ENCODE data around the gene MKNK2. TPM values are rescaled to one million over a fixed set of nuclear protein-coding genes. Genes with fewer than 3 reads are reported as not detected.
"Not testable (repeated sequence)": the region's sequence is repeated elsewhere in the genome, so short reads cannot be mapped to it uniquely, and the experiment has no call there.

Gene MKNK2
- total RNA-seq, 2 donors from 2014 or later: 90.3 to 107 TPM

DNA sequence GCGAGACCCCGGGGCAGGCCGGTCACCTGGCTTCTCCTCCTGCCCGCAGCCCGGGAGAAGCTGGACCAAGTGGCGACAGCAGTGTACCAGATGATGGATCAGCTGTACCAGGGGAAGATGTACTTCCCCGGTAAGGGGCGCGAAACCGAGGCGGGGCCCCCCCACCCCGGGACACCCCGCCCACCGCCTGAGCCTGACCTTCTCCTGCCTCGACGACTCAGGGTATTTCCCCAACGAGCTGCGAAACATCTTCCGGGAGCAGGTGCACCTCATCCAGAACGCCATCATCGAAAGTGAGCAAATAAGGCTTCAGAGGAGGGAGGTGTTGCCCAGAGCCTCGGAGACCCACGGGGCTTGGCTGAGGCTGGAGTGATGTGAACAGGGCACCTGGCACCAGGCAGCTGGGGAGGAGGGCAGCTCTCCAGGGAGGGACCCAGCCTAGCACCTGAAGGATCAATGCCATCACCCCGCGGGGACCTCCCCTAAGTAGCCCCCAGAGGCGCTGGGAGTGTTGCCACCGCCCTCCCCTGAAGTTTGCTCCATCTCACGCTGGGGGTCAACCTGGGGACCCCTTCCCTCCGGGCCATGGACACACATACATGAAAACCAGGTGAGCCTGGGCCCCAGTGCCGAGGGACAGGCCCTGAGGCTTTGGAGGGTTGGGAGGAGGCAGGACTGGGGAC is 46.3 kb upstream of the MKNK2 start:
- TF ChIP-seq, protein P1, sequence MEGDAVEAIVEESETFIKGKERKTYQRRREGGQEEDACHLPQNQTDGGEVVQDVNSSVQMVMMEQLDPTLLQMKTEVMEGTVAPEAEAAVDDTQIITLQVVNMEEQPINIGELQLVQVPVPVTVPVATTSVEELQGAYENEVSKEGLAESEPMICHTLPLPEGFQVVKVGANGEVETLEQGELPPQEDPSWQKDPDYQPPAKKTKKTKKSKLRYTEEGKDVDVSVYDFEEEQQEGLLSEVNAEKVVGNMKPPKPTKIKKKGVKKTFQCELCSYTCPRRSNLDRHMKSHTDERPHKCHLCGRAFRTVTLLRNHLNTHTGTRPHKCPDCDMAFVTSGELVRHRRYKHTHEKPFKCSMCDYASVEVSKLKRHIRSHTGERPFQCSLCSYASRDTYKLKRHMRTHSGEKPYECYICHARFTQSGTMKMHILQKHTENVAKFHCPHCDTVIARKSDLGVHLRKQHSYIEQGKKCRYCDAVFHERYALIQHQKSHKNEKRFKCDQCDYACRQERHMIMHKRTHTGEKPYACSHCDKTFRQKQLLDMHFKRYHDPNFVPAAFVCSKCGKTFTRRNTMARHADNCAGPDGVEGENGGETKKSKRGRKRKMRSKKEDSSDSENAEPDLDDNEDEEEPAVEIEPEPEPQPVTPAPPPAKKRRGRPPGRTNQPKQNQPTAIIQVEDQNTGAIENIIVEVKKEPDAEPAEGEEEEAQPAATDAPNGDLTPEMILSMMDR (IDR thresholded peaks at IDR 0.05): no peak
- H3K4me3 ChIP-seq: peak overlapping the region; percentile 27 to 51
- no peaks in the 10 kb centered on the region for H3K27me3 ChIP-seq
- H3K9me3 ChIP-seq: no peaks in the 10 kb centered on the region
- DNase-seq (ENCODE audit: low spot score): no peak
- peaks cover 0 to 34% of the 10 kb centered on the region in 2 donors for H3K4me1 ChIP-seq
- peak overlapping the region; percentile 46 to 70 for H3K27ac ChIP-seq
- H3K36me3 ChIP-seq: peaks cover 32% of the 10 kb centered on the region

DNA sequence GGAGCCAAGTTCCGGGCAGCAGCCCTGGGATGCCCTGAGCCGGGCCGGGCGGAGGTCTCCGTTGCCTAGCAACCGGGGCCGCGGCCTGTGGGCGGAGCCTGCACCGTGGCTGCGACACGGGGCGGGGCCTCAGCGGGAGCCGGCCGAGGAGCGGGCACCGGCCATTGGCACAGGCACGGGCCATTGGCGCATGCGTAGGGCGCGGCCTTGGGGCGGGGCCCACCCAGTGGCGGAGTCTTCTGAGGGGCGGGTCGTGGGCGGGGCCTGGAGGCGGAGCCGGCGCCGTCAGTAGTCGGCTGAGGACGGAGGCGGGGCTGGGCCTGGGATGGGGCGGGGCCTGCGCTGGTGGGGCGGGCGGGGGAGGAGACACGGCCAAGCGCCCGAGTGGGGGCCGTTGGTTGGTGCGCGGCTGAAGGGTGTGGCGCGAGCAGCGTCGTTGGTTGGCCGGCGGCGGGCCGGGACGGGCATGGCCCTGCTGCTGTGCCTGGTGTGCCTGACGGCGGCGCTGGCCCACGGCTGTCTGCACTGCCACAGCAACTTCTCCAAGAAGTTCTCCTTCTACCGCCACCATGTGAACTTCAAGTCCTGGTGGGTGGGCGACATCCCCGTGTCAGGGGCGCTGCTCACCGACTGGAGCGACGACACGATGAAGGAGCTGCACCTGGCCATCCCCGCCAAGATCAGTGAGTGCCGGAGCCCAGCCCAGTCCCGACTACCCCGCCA is 45.6 kb upstream of the MKNK2 start, which contains the start of gene IZUMO4:
IZUMO4 (plus strand) TSS at position 436 of the 723 bp plus-strand sequence; CDS start at position 467, 31 bp downstream.
- Histone ChIP-seq H3K4me1 (peaks cover 0 to 39% of the 10 kb centered on the region in 2 donors), H3K4me3 (peak within 1 kb of the TSS; percentile 80 to 85), H3K27me3 (no peaks in the 10 kb centered on the region), H3K27ac (peak within 1 kb of the TSS; percentile 95 to 96), H3K9me3 (no peaks in the 10 kb centered on the region), H3K36me3 (peaks cover 26% of the 10 kb centered on the region)
- TF ChIP-seq, protein P1 (IDR thresholded peaks at IDR 0.05): peak; percentile 30 to 58
- peak; percentile 98 for DNase-seq (ENCODE audit: low spot score)

DNA sequence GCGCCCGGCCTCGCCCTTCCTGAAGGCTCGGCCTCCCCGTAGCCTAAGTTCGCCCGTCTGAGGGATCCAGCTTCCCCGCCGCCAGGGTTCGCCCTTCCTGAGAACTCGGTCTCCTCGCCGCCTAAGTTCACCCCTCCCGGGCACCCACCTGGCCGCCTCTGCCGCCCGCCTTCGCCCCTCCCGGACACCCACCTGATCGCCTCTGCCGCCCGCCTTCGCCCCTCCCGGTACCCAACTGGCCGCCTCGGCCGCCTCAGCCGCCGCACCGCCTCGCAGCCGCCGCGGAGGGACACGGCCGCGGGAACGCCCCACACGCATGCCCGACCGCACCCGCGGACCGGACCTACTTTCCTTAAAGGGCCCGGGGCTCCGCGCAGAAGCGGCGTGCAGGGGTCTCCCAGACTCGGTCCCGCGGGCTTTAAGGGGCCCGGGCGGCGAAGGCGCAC is 45.0 kb upstream of the MKNK2 start, which contains the start of gene MOB3A:
MOB3A (minus strand) TSS at position 293 of the 446 bp plus-strand sequence. CDS start 17,766 bp downstream, outside the sequence.
- H3K4me1 ChIP-seq: peaks cover 0 to 45% of the 10 kb centered on the region in 2 donors
- H3K36me3 ChIP-seq: peaks cover 21% of the 10 kb centered on the region
- no peaks in the 10 kb centered on the region for H3K27me3 ChIP-seq
- peak within 1 kb of the TSS; percentile 80 to 85 for H3K4me3 ChIP-seq
- H3K9me3 ChIP-seq: no peaks in the 10 kb centered on the region
- peak; percentile 92 for DNase-seq (ENCODE audit: low spot score)
- peak within 1 kb of the TSS; percentile 95 to 96 for H3K27ac ChIP-seq
- TF ChIP-seq, protein P1 (IDR thresholded peaks at IDR 0.05): peak; percentile 45 to 76

DNA sequence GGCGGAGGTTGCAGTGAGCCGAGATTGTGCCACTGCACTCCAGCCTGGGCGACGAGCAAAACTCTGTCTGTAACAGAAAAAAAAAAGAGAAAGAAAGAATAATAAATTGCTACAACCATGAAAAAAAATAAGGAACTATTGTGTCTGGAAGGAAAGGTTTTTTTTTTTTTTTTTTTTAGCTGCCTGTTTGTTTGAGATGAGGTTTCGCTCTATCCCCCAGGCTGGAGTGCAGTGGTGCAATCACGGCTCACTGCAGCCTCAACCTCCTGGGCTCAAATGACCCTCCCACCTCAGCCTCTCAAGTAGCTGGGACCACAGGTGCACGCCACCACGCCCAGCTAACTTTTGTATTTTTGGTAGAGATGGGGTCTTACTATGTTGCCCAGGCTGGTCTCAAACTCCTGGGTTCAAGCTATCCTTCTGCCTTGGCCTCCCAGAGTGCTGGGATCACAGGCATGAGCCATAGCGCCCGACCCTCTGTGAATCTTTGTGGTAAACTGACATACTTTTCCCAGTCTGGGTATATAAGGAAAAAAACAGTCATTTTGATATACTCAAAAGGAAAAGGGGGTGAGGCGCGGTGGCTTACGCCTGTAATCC is 41.0 kb upstream of the MKNK2 start:
- H3K9me3 ChIP-seq; DNase-seq (ENCODE audit: low spot score); H3K36me3 ChIP-seq; H3K4me3 ChIP-seq; H3K27me3 ChIP-seq: not testable (repeated sequence)
- peak overlapping the region; percentile 28 to 62 for H3K27ac ChIP-seq
- H3K4me1 ChIP-seq: peaks cover 0 to 70% of the 10 kb centered on the region in 2 donors

DNA sequence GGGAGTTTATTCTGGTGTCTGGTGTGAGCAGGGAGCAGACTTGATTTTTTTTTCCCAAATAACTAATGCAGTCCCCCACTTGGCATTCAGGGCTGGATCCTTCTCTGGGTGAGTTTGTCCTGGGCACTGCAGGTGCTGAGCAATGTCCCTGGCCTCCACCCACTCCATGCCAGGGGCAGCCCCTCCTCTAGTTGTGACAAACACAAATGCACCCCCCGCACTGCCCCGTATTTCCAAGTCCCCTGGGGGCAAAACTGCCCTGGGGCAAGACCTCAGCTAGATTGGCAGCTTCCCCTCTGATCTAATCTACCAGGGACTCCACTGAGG is 38.6 kb upstream of the MKNK2 start:
- Histone ChIP-seq H3K36me3 (no peaks in the 10 kb centered on the region), H3K27ac (peak overlapping the region; percentile 28 to 62), H3K4me1 (peaks cover 0 to 68% of the 10 kb centered on the region in 2 donors), H3K27me3 (no peaks in the 10 kb centered on the region), H3K9me3 (no peaks in the 10 kb centered on the region), H3K4me3 (no peak overlapping the region)
- TF ChIP-seq, protein P1 (IDR thresholded peaks at IDR 0.05): no peak
- DNase-seq (ENCODE audit: low spot score): no peak
